H1 (cell line): ENCODE results near the gene C2orf80.

Experiments used
- EZH2 ChIP-seq: fragments of 200-600 bp; sonication (generic); IDR thresholded peaks from 2 replicates; pipeline ENCODE4 v1.7.1; 2012; ENCODE audit warnings: low read depth, mild to moderate bottlenecking, moderate library complexity, low read length, inconsistent platforms; ENCODE audit not compliant: severe bottlenecking
- KDM1A ChIP-seq: fragments of 200-600, 300-600 bp; sonication (generic); IDR thresholded peaks from 2 replicates; pipeline ENCODE4 v1.7.1; 2016; ENCODE audit warnings: mild to moderate bottlenecking, low read length, borderline replicate concordance
- MAFK ChIP-seq: IDR thresholded peaks from 2 replicates; pipeline ENCODE4 v1.6.1; 2012; ENCODE audit warnings: low read depth, mild to moderate bottlenecking, improper control_type of control experiment, low read length
- RNF2 ChIP-seq: fragments of 200-900, 300-1000 bp; sonication (generic); IDR thresholded peaks from 2 replicates; pipeline ENCODE4 v1.7.1; 2016; ENCODE audit warnings: borderline replicate concordance, low read depth, mild to moderate bottlenecking, antibody characterized with exemption, low read length; ENCODE audit not compliant: poor library complexity, severe bottlenecking; ENCODE audit errors: missing control alignments

DNA sequence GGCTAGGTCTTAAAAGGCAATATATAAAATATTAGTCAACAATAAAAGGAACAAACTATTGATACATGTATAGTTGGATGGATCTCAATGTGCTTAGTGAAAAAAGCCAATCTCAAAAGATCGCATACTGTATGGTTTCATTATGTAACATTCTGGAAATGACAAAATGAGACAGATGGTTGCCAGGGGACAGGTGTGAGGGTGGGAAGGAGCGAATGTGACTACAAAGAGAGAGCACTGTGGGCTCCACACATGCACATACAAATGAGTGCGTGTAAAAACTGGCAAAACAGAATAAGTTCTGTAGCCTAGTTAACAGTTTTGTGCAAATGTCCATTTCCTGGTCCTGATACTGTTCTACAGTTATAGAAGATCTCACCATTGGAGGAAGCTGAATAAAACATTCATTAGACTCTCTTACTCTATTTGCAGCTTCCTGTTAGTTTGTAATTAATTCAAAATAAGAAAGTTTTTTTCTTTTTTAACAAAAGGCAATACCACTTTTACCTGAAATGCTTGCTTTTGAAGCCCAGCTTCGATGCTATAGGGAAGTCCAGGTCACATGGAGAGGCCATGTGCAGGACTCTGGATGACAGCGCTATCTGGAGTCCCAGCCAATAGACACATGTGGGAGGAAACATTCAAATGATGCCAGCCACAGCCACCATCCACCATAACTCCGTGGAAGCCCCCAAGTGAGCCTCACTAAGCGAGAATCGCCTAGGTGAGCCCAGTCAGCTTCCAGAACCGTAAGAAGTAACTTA, 21.0 kb upstream of the C2orf80 start:
- TF ChIP-seq KDM1A (no peak), EZH2 (no peak), RNF2 (no peak), MAFK (no peak)
